ENCODE measurements around the gene PROCA1.

GRCh38 chr17:28685366-28685765, 26.3 kb downstream of the PROCA1 start:
- no peak for TF ChIP-seq EZH2 (IDR thresholded peaks at IDR 0.05; ENCODE audit: borderline replicate concordance)
- no peak for TF ChIP-seq CTCF (IDR thresholded peaks at IDR 0.05; ENCODE audit: poor library complexity)
- no peak for TF ChIP-seq EZH2phosphoT487 (IDR thresholded peaks at IDR 0.05; ENCODE audit: low read depth, severe bottlenecking, unreplicated experiment)

Measured in hepatocyte (in vitro differentiated cells).